GM21447 (cell line): ENCODE measurements around the gene CAPN15.

Experiments
- ATAC-seq: cut with Tn5 transposase; IDR thresholded peaks from one replicate; pipeline ENCODE4 v1.9.1; 2021; ENCODE audit not compliant: unreplicated experiment

The CAPN15 gene

GRCh38 chr16:525123-525519 is 2.4 kb upstream of the CAPN15 start:
- ATAC-seq, result no peak

DNA sequence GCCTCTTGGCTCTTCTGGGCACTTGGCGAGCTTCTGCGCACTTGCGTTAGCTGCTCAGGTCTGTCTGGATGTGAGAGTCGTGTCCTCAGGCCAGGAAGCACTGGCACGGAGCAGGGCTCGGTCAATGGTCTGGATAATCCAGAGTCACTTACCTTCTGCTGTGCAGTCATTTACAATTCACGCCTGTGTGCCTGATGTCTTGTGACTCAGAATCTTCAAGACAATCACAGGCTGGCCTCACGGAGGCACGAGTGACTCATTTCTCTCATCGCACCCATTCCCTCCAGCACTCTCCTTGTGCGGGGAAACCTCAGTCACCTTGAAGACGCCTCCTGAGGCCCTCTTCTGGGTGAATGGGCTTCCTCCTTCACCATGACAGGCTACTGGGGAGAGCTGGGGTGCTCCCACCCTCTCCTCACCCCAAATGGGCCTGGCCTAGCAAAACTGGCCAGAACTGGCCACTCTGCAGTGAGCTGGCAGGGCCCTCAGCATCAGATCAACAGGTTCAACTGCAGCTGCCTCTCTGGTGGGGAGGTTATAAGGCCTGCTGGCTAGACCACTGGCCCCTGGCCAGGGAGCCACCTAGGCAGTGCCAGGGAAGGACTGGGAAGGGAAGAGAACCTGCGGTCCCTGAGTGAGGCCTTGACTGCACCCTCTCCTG is 1.9 kb upstream of the CAPN15 start:
- no peak for ATAC-seq

GRCh38 chr16:526181-527014 is 1.1 kb upstream of the CAPN15 start:
- no peak for ATAC-seq

GRCh38 chr16:528111-529011 is 849 bp downstream of the CAPN15 start:
- ATAC-seq, result no peak

- no peak for ATAC-seq
Measured at GRCh38 chr16:529012-529575, 1.6 kb downstream of the CAPN15 start.

DNA sequence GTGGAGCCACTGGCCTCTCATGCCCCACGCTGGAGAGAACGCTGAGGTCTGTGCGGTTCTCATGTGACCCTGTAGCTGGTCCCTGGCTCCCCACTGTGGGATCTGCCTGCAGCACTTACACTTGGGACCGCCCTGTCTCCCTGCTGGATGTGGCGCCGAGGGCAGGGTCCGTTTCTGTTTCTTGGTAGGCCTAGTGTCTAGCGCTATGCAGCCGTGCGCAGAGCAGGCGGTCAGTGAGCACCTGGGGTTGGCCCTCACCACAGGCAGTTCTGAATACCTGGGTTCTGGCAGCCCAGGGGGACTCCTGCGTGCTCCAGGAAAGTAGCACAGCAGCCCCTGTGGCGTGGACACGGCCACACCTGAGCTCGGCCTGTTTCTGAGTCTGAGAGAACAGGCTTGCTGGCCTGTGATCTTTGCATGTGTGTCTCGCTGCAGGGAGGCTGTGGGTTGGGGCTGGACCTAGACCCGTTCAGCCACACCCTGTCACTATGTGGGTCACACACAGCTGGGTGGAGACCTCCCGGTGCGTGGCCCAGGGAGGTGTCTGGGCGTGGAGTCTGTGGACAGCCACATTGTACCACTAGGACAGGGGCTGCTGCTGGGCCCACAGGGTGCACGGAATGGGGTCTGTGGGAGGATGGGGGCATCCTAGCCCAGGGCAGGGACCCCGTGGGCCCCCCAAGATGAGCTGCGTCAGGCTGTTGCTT is 2.8 kb downstream of the CAPN15 start:
- no peak for ATAC-seq

GRCh38 chr16:531494-532125 is 4.1 kb downstream of the CAPN15 start:
- no peak for ATAC-seq

GRCh38 chr16:533391-534123 is 6.0 kb downstream of the CAPN15 start:
- no peak for ATAC-seq

- no peak for ATAC-seq
Measured at GRCh38 chr16:534135-534534, 6.6 kb downstream of the CAPN15 start.

DNA sequence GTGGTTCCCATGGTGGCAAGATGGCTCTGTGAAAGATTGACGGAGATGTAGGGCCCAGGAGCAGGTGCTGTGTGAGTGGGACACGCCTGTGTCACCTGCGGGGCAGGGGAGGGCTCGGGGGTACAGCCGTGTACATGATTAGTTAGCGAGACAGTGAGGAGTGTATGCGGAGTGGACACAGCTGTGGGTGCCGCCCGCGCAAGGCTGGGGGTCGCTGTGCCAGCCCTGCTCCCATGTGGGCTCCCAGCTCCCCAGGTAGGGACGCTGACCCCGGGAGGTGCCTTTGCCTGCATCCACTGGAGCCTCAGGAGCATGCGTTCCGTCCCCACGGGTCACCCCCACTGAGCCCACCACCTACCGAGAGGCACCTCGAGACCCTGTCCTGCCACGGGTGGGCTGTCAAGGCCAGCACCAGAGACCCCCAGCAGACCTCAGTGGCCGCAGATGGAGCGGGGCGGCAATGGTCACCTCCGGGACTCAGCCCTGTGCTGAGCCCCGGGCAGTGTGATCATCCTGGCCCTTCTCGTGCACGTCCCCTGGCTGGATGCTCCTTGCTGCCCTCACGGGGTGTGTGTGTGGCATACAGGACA is 7.4 kb downstream of the CAPN15 start:
- no peak for ATAC-seq

DNA sequence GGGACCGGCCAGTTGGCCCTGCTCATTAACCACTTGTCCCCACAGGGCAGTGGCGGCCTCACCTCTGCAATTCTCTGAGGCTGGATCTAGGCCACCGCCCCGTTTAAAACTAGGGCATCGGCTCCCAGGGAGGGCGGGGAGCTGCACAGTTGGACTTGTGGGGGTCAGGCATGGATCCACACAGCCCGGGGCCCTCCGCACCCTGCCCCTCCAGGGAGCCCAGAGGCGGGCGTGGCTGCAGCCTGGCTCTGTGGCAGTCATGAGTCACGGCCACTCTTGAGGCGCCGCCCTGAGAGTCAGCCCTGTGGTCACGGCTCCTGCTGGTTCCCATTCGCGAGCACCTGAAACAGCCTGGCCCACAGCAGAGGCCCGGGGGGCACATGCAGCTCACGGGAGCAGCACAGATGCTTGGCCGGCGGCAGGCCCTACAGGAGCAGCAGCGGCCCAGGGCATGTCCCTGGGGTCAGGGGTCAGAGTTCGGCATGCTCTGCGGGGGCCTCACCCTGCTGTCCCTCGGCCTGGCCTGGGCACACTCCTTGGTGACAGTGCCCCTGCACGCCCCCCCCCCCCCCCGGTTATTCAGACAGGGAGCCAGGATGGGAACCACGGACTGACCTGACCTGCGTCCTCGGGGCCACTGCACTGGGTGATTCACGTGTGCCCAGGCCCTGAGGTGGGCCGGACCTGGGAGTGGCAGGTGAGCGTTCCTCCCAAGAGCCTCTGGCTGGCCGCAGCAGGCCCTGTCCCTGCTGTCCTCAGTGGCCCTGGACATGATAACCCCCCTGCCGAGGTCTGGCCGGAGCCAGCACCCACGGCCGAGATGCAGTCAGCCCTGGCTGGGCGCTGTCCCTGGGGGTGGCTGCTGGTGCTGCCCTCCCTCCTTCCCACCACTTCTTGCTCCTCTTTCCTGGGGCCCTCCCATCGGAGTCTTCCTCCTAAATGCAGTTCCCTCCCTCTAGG is 8.2 kb downstream of the CAPN15 start:
- no peak for ATAC-seq

GRCh38 chr16:536746-537145 is 9.2 kb downstream of the CAPN15 start:
- no peak for ATAC-seq

- no peak for ATAC-seq
Measured at GRCh38 chr16:537415-538335, 10.2 kb downstream of the CAPN15 start.

GRCh38 chr16:539901-540530 is 12.5 kb downstream of the CAPN15 start:
- ATAC-seq, result no peak

- no peak for ATAC-seq
Measured at GRCh38 chr16:540645-541340, 13.3 kb downstream of the CAPN15 start.
